Neural progenitor cell (in vitro differentiated cells): ENCODE measurements around the gene MC1R.
A peak's percentile ranks its signal among the peaks of the same experiment; 100 is the strongest.

ENCODE experiments used
- EZH2phosphoT487 ChIP-seq: fragments of 200-600 bp; sonication (generic); IDR thresholded peaks from 2 replicates; pipeline ENCODE4 v1.6.1; 2017; ENCODE audit warnings: antibody characterized with exemption
- TF ChIP-seq, protein P1 (sequence below): fragments of 200-600 bp; sonication (generic); IDR thresholded peaks from 2 replicates; pipeline ENCODE4 v1.5.1; 2017; ENCODE audit warnings: antibody characterized with exemption, mild to moderate bottlenecking

DNA sequence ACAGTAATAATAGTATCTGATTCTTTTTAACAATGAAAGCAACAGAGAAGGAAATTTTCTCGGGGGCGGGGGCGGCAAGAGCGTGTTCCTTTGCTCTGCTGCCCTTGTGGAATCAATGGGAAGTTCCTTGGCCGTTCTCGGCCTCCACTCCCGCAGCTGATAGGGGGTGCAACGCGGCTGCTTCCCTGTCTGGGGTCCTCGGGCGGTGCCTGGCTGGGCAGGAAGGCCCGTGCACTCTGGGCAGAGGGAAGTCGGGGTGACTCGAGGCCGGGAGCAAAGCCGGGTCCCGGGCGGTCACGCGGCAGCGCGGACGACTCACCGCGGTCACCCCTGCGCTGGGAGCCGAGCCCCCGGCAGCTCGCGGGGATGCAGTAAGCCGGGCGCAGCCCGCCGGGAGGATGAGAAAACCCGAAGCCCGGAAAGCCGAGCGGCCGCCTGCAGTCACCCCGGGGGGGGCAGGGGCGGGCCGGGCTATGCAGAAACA, 7.0 kb downstream of the MC1R start:
- TF ChIP-seq, protein P1, sequence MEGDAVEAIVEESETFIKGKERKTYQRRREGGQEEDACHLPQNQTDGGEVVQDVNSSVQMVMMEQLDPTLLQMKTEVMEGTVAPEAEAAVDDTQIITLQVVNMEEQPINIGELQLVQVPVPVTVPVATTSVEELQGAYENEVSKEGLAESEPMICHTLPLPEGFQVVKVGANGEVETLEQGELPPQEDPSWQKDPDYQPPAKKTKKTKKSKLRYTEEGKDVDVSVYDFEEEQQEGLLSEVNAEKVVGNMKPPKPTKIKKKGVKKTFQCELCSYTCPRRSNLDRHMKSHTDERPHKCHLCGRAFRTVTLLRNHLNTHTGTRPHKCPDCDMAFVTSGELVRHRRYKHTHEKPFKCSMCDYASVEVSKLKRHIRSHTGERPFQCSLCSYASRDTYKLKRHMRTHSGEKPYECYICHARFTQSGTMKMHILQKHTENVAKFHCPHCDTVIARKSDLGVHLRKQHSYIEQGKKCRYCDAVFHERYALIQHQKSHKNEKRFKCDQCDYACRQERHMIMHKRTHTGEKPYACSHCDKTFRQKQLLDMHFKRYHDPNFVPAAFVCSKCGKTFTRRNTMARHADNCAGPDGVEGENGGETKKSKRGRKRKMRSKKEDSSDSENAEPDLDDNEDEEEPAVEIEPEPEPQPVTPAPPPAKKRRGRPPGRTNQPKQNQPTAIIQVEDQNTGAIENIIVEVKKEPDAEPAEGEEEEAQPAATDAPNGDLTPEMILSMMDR = peak; percentile 15
- TF ChIP-seq EZH2phosphoT487 = no peak
